Germinal center (tissue), 1 donor: ENCODE results near the gene ZNF277.

Experiments used
- DNase-seq: peaks from one replicate; pipeline ENCODE4 v3.0.0; 2012; ENCODE audit warnings: mixed read lengths, low spot score

ZNF277 gene

GRCh38 chr7:112184455-112184854 is 22.0 kb upstream of the ZNF277 start:
- DNase-seq, result no peak

GRCh38 chr7:112185005-112185834 is 21.3 kb upstream of the ZNF277 start:
- DNase-seq, result no peak

- no peak for DNase-seq
Measured at GRCh38 chr7:112186300-112186699, 20.2 kb upstream of the ZNF277 start.

GRCh38 chr7:112188257-112188656 is 18.2 kb upstream of the ZNF277 start:
- no peak for DNase-seq

GRCh38 chr7:112189691-112190090 is 16.8 kb upstream of the ZNF277 start:
- no peak for DNase-seq

- no peak for DNase-seq
Measured at GRCh38 chr7:112190120-112190519, 16.4 kb upstream of the ZNF277 start.

- DNase-seq, result no peak
Measured at GRCh38 chr7:112192236-112193154, 14.0 kb upstream of the ZNF277 start.

GRCh38 chr7:112193915-112194502 is 12.5 kb upstream of the ZNF277 start:
- no peak for DNase-seq

- no peak for DNase-seq
Measured at GRCh38 chr7:112195717-112196116, 10.8 kb upstream of the ZNF277 start.

GRCh38 chr7:112197322-112197721 is 9.2 kb upstream of the ZNF277 start:
- DNase-seq, result no peak

- no peak for DNase-seq
Measured at GRCh38 chr7:112199035-112199655, 7.3 kb upstream of the ZNF277 start.

- no peak for DNase-seq
Measured at GRCh38 chr7:112199672-112200071, 6.8 kb upstream of the ZNF277 start.

- DNase-seq, result no peak
Measured at GRCh38 chr7:112201411-112201810, 5.1 kb upstream of the ZNF277 start.

- no peak for DNase-seq
Measured at GRCh38 chr7:112201839-112202238, 4.7 kb upstream of the ZNF277 start.

GRCh38 chr7:112202816-112203215 is 3.7 kb upstream of the ZNF277 start:
- DNase-seq, result no peak

GRCh38 chr7:112203365-112203739 is 3.1 kb upstream of the ZNF277 start:
- no peak for DNase-seq

- DNase-seq, result peak; percentile 22
Measured at GRCh38 chr7:112204499-112205342, 1.8 kb upstream of the ZNF277 start.

GRCh38 chr7:112205343-112206237 is 905 bp upstream of the ZNF277 start:
- peak; percentile 51 for DNase-seq

GRCh38 chr7:112206991-112207592 is 597 bp downstream of the ZNF277 start:
- no peak for DNase-seq

- DNase-seq, result no peak
Measured at GRCh38 chr7:112207765-112208164, 1.3 kb downstream of the ZNF277 start.
